HL-60 (cell line): ENCODE measurements around the gene PWWP2B.
A peak's percentile ranks its signal among the peaks of the same experiment; 100 is the strongest.

Source experiments
- DNase-seq, 2 experiments: peaks; one replicate each; pipeline ENCODE4 v3.0.0-alpha.2; 2010 to 2020; ENCODE audit warnings: low read depth in 1 of 2, low spot score in 1 of 2
- H3K27ac ChIP-seq: fragments of 250-450 bp; sonication (Bioruptor Pico); replicated peaks from 2 replicates; pipeline ENCODE4 v1.5.1; 2020; ENCODE audit warnings: mild to moderate bottlenecking, moderate library complexity
- H3K27me3 ChIP-seq: fragments of 250-450 bp; sonication (Bioruptor Pico); 2 replicates; pipeline ENCODE4 v1.5.1; 2021; ENCODE audit warnings: mild to moderate bottlenecking, moderate library complexity; ENCODE audit not compliant: insufficient read depth, poor library complexity, severe bottlenecking
- H3K4me3 ChIP-seq: replicated peaks from 2 replicates; pipeline ENCODE4 v1.5.1; 2011; ENCODE audit warnings: mild to moderate bottlenecking, control low read depth, low read length; ENCODE audit not compliant: insufficient read depth
- CTCF ChIP-seq: IDR thresholded peaks from one replicate; pipeline ENCODE4 v1.5.1; 2011; ENCODE audit warnings: low read length, control low read depth, inconsistent platforms; ENCODE audit not compliant: insufficient read depth
- GABPA ChIP-seq: IDR thresholded peaks from 2 replicates; pipeline ENCODE4 v1.6.1; 2012; ENCODE audit warnings: low read depth
- POLR2AphosphoS5 ChIP-seq: IDR thresholded peaks from 2 replicates; pipeline ENCODE4 v1.6.1; 2012; ENCODE audit warnings: low read depth
- REST ChIP-seq: IDR thresholded peaks from 2 replicates; pipeline ENCODE4 v1.6.1; 2012; ENCODE audit warnings: low read depth; ENCODE audit not compliant: insufficient replicate concordance
- SPI1 ChIP-seq: IDR thresholded peaks from 2 replicates; pipeline ENCODE4 v1.6.1; 2012; ENCODE audit warnings: low read depth, mild to moderate bottlenecking, borderline replicate concordance

The PWWP2B gene

GRCh38 chr10:132449051-132449810, 52.2 kb downstream of the PWWP2B start:
- no peak overlapping the region for H3K4me3 ChIP-seq
- DNase-seq, result peak; percentile 43 to 75

DNA sequence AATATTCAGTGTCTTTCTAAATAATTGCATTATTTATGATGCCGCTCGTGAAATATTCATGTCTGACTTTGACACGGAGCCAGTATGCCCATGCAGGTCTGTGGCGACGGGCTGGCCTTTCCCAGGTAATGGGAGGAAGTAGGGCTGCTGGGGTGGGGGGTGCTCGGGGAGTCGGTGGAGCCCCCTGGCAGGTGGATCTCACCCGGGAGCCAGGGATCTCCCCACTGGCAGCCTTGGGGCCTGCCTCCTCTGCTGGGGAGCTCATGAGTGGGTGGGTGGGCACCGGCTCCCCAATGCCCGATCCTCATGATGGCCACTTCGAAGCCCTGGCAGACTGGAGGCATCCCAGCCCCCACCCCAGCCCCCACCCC, 52.8 kb downstream of the PWWP2B start:
- no peaks in the 10 kb centered on the region for H3K27me3 ChIP-seq
- H3K27ac ChIP-seq, result peak overlapping the region; percentile 46; the same call in 1 of the 2 replicates
- H3K4me3 ChIP-seq, result no peak overlapping the region
- TF ChIP-seq REST (no peak), SPI1 (no peak), GABPA (no peak), CTCF (no peak), POLR2AphosphoS5 (no peak)
- DNase-seq, result no peak

More at GRCh38 chr10:132449051-132449810, 52.2 kb downstream of the PWWP2B start:
- Histone ChIP-seq H3K27ac (peak overlapping the region; percentile 46), H3K27me3 (no peaks in the 10 kb centered on the region)
- no peak for TF ChIP-seq SPI1
- TF ChIP-seq POLR2AphosphoS5, result no peak
- no peak for TF ChIP-seq GABPA
- TF ChIP-seq REST, result no peak
- TF ChIP-seq CTCF, result no peak

GRCh38 chr10:132450466-132450824, 53.4 kb downstream of the PWWP2B start:
- Histone ChIP-seq H3K4me3 (no peak overlapping the region), H3K27me3 (no peaks in the 10 kb centered on the region), H3K27ac (no peak overlapping the region)
- no peak for DNase-seq
- TF ChIP-seq GABPA, result no peak
- TF ChIP-seq POLR2AphosphoS5, result no peak
- TF ChIP-seq SPI1, result no peak
- no peak for TF ChIP-seq REST
- no peak for TF ChIP-seq CTCF
